ENCODE results near the gene LMAN2L.

LMAN2L gene

GRCh38 chr2:96760036-96760985 is 20.4 kb upstream of the LMAN2L start, which contains the start of gene CNNM4:
TSS of gene CNNM4 (plus strand) at chr2:96760902. CDS start at chr2:96761000, 98 bp downstream.
- DNase-seq = peak; percentile 95

GRCh38 chr2:96759548-96759947 is 19.7 kb upstream of the LMAN2L start:
- no peak for DNase-seq

- DNase-seq = no peak
Measured at GRCh38 chr2:96758987-96759386, 19.1 kb upstream of the LMAN2L start.

GRCh38 chr2:96757477-96757860 is 17.6 kb upstream of the LMAN2L start:
- no peak for DNase-seq

GRCh38 chr2:96756788-96757476 is 17.1 kb upstream of the LMAN2L start:
- no peak for DNase-seq

GRCh38 chr2:96754317-96754716 is 14.5 kb upstream of the LMAN2L start:
- DNase-seq = no peak

- DNase-seq = no peak
Measured at GRCh38 chr2:96753661-96754282, 13.9 kb upstream of the LMAN2L start.

GRCh38 chr2:96751800-96752199 is 11.9 kb upstream of the LMAN2L start:
- DNase-seq = no peak

- DNase-seq = peak; percentile 44
Measured at GRCh38 chr2:96747061-96747617, 7.3 kb upstream of the LMAN2L start.

GRCh38 chr2:96739076-96739632 is 710 bp downstream of the LMAN2L start:
- DNase-seq = no peak

GRCh38 chr2:96737831-96738230 is 2.0 kb downstream of the LMAN2L start:
- no peak for DNase-seq

GRCh38 chr2:96737251-96737650 is 2.6 kb downstream of the LMAN2L start:
- DNase-seq = no peak

GRCh38 chr2:96734880-96735583 is 4.8 kb downstream of the LMAN2L start:
- DNase-seq = peak; percentile 82

GRCh38 chr2:96733931-96734330 is 5.9 kb downstream of the LMAN2L start:
- no peak for DNase-seq

GRCh38 chr2:96730212-96730611 is 9.7 kb downstream of the LMAN2L start:
- no peak for DNase-seq

- no peak for DNase-seq
Measured at GRCh38 chr2:96729748-96730147, 10.1 kb downstream of the LMAN2L start.

- DNase-seq = no peak
Measured at GRCh38 chr2:96727431-96727830, 12.4 kb downstream of the LMAN2L start.

- DNase-seq = no peak
Measured at GRCh38 chr2:96726131-96726530, 13.7 kb downstream of the LMAN2L start.

GRCh38 chr2:96716388-96716787 is 23.5 kb downstream of the LMAN2L start:
- no peak for DNase-seq

GRCh38 chr2:96715658-96716057 is 24.2 kb downstream of the LMAN2L start:
- DNase-seq = peak; percentile 33

- no peak for DNase-seq
Measured at GRCh38 chr2:96710985-96711384, 28.9 kb downstream of the LMAN2L start.

All from NCI-H69 (cell line).